ENCODE measurements around the gene SLC4A11. TPM values are rescaled to one million over a fixed set of nuclear protein-coding genes. Genes with fewer than 3 reads are reported as not detected.

SLC4A11 gene
- total RNA-seq, 1 experiment from 2014 or later = 1.1 TPM

DNA sequence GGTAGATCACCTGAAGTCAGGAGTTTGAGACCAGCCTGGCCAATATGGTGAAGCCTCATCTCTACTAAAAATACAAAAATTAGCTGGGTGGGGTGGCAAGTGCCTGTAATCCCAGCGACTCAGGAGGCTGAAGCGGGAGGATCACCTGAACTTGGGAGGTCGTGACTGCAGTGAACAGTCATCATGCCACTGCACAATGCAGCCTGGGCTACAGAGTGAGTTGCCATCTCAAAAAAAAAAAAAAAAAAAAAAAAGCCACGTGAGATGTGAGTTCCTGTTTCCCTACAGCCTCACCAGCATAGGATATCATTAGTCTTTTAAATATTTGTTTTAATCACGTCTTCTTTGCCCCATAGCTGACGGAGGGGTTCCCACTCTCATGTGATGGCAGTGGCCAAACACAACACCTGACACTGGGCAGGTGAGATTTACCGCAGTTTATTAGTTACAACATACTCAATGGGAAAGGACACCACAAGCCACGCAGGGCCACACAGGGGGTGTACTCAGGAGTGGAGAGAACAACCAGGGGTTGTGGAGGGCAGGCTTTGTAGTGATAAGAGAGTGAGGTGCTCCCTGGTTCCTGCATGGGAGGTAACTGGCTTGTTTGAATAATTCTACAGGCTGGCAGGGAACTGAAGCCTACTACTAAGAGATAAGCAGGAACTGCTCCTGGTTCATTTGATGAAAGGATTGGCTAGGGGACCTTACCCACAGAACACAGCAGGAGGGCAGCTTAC is 61.1 kb downstream of the SLC4A11 start:
- H3K36me3 ChIP-seq (ENCODE audit: insufficient read depth, low read length, poor library complexity, severe bottlenecking) = no peaks in the 10 kb centered on the region
- no peak overlapping the region for H3K4me3 ChIP-seq (ENCODE audit: low read depth, low read length, poor library complexity, severe bottlenecking)
- DNase-seq (ENCODE audit: low spot score) = no peak
- intact Hi-C loops (cut with micrococcal nuclease; ENCODE audit: unreplicated experiment) = no loop called here
- no peaks in the 10 kb centered on the region for H3K27me3 ChIP-seq (replicated peaks; ENCODE audit: insufficient read depth, low read depth, low read length, poor library complexity)
- BruUV-seq (replicated peaks) = no TSS peak
- H3K27ac ChIP-seq (ENCODE audit: low read depth, low read length, poor library complexity, severe bottlenecking) = no peak overlapping the region
- POLR2A ChIA-PET (ENCODE audit: low non-redundant PET) = no interaction called here
- TF ChIP-seq EZH2 (IDR thresholded peaks at IDR 0.05; ENCODE audit: borderline replicate concordance, low read depth, low read length, poor library complexity, severe bottlenecking) = no peak
- TF ChIP-seq, protein P1, sequence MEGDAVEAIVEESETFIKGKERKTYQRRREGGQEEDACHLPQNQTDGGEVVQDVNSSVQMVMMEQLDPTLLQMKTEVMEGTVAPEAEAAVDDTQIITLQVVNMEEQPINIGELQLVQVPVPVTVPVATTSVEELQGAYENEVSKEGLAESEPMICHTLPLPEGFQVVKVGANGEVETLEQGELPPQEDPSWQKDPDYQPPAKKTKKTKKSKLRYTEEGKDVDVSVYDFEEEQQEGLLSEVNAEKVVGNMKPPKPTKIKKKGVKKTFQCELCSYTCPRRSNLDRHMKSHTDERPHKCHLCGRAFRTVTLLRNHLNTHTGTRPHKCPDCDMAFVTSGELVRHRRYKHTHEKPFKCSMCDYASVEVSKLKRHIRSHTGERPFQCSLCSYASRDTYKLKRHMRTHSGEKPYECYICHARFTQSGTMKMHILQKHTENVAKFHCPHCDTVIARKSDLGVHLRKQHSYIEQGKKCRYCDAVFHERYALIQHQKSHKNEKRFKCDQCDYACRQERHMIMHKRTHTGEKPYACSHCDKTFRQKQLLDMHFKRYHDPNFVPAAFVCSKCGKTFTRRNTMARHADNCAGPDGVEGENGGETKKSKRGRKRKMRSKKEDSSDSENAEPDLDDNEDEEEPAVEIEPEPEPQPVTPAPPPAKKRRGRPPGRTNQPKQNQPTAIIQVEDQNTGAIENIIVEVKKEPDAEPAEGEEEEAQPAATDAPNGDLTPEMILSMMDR (conservative IDR thresholded peaks at IDR 0.05; ENCODE audit: low read depth, low read length) = no peak
- H3K4me1 ChIP-seq (ENCODE audit: insufficient read depth, low read length, poor library complexity, severe bottlenecking) = peaks cover 4% of the 10 kb centered on the region
- H3K9me3 ChIP-seq (ENCODE audit: low read depth, low read length, poor library complexity, severe bottlenecking) = no peaks in the 10 kb centered on the region
- CTCF ChIA-PET = no interaction called here

Other genes starting within 250 kb of the SLC4A11 start
- gene GNRH2, start 195.6 kb downstream of the SLC4A11 start, total RNA-seq (2021) = 0.85 and 1.5 TPM in 2 replicates
- gene MRPS26, start 193.1 kb downstream of the SLC4A11 start, total RNA-seq (2021) = 73.4 and 77.7 TPM in 2 replicates
- not detected in 2 replicates for gene OXT, start 167.6 kb downstream of the SLC4A11 start, total RNA-seq (2021)
- gene AVP, start 154.5 kb downstream of the SLC4A11 start, total RNA-seq (2021) = not detected in 2 replicates
- gene FASTKD5, start 79.3 kb downstream of the SLC4A11 start, total RNA-seq (2021) = 17.6 and 20.4 TPM in 2 replicates
- 6.1 and 7.9 TPM in 2 replicates for gene UBOX5, start 79.3 kb downstream of the SLC4A11 start, total RNA-seq (2021)
- 6.1 and 7.5 TPM in 2 replicates for gene LZTS3, start 65.6 kb downstream of the SLC4A11 start, total RNA-seq (2021)
- gene DDRGK1, start 34.5 kb downstream of the SLC4A11 start, total RNA-seq (2021) = 60.2 and 72.0 TPM in 2 replicates
- 79.9 and 81.3 TPM in 2 replicates for gene ITPA, start 29.7 kb downstream of the SLC4A11 start, total RNA-seq (2021)
- 8.1 and 12.1 TPM in 2 replicates for gene DNAAF9, start 168.5 kb upstream of the SLC4A11 start, total RNA-seq (2021)
- 27.1 and 29.6 TPM in 2 replicates for gene ATRN, start 231.8 kb upstream of the SLC4A11 start, total RNA-seq (2021)

All from A673 (cell line).